MCF 10A (cell line): ENCODE results near the gene CDC45. TPM values are rescaled to one million over a fixed set of nuclear protein-coding genes. Genes with fewer than 3 reads are reported as not detected.
A peak's percentile ranks its signal among the peaks of the same experiment; 100 is the strongest.

Experiments used
- BruUV-seq: library from RNA; stranded (reverse); fragments of 400-500 nt; replicated peaks from 2 replicates; lab custom pipeline; 2021; lab: Mats Ljungman, UMichigan
- CTCF ChIA-PET: fragments of 300-600 bp; sonication (Branson Sonifier 250); formaldehyde crosslinking; extraction: SDS; loops from one replicate; lab custom pipeline; 2021; ENCODE audit warnings: antibody characterized with exemption, inconsistent platforms; lab: Yijun Ruan, JAX
- POLR2A ChIA-PET: fragments of 300-600, 350-650 bp; sonication (Branson Sonifier 250); formaldehyde crosslinking; extraction: SDS; loops from one replicate; lab custom pipeline; 2020; ENCODE audit warnings: antibody characterized with exemption, inconsistent platforms; lab: Yijun Ruan, JAX
- DNase-seq: peaks from one replicate; pipeline ENCODE4 v3.0.0-alpha.2; 2018; ENCODE audit not compliant: unreplicated experiment
- H3K27ac Mint-ChIP-seq: one replicate; pipeline ENCODE4 v1.8.0; 2022; ENCODE audit warnings: mild to moderate bottlenecking, low read depth, mixed read lengths; ENCODE audit not compliant: unreplicated experiment
- H3K27me3 Mint-ChIP-seq: one replicate; pipeline ENCODE4 v1.8.0; 2022; ENCODE audit warnings: mixed read lengths; ENCODE audit not compliant: insufficient read depth, unreplicated experiment
- H3K36me3 Mint-ChIP-seq: one replicate; pipeline ENCODE4 v1.8.0; 2022; ENCODE audit warnings: mild to moderate bottlenecking, moderate library complexity, mixed read lengths; ENCODE audit not compliant: insufficient read depth, unreplicated experiment
- H3K4me1 Mint-ChIP-seq: one replicate; pipeline ENCODE4 v1.8.0; 2022; ENCODE audit warnings: mixed read lengths; ENCODE audit not compliant: insufficient read depth, unreplicated experiment
- H3K4me3 Mint-ChIP-seq: one replicate; pipeline ENCODE4 v1.8.0; 2022; ENCODE audit warnings: mild to moderate bottlenecking, moderate library complexity, mixed read lengths; ENCODE audit not compliant: unreplicated experiment
- H3K9me3 Mint-ChIP-seq: one replicate; pipeline ENCODE4 v1.8.0; 2022; ENCODE audit warnings: mixed read lengths; ENCODE audit not compliant: unreplicated experiment
- CTCF ChIP-seq: fragments of 200-600 bp; IDR thresholded peaks from one replicate; pipeline ENCODE4 v1.8.0; 2022; ENCODE audit warnings: antibody characterized with exemption, mild to moderate bottlenecking; ENCODE audit not compliant: unreplicated experiment
- intact Hi-C: fragments of 100-400 bp; cut with micrococcal nuclease; formaldehyde crosslinking; loops from 2 replicates; pipeline ENCODE4 v1.14.1; 2022
- total RNA-seq: library from RNA; stranded (reverse); gene quantifications from 2 replicates; pipeline ENCODE4 v1.2.3, GENCODE V29; 2022

The CDC45 gene
- total RNA-seq, 1 experiment from 2014 or later: 18.6 TPM

GRCh38 chr22:19431649-19432132 is 48.0 kb upstream of the CDC45 start, which contains the start of gene HIRA:
Gene HIRA, minus strand, starts transcription at chr22:19431733. Its CDS starts 257 bp downstream, at chr22:19431476.
- Mint-ChIP-seq H3K9me3 (no peaks in the 10 kb centered on the region), H3K4me3 (peak within 1 kb of the TSS; percentile 86)

GRCh38 chr22:19432133-19432851 is 47.4 kb upstream of the CDC45 start, which contains the start of gene MRPL40:
Gene MRPL40, plus strand, starts transcription at chr22:19432545. Its CDS starts 10 bp downstream, at chr22:19432555.
- DNase-seq: peak; percentile 94
- Mint-ChIP-seq H3K27me3 (no peaks in the 10 kb centered on the region), H3K27ac (peak within 1 kb of the TSS; percentile 91), H3K36me3 (peaks cover 29% of the 10 kb centered on the region), H3K4me1 (peaks cover 11% of the 10 kb centered on the region), H3K4me3 (peak within 1 kb of the TSS; percentile 86), H3K9me3 (no peaks in the 10 kb centered on the region)
- no TSS peak for BruUV-seq
- no peak for TF ChIP-seq CTCF
- CTCF ChIA-PET: interaction anchor here (0.7 to 1.3 kb wide), 3 partner anchors 124 to 200 kb away, joined by 3 to 5 read pairs (median 3); no protein-coding TSS in a partner anchor
- POLR2A ChIA-PET: interaction anchor here (0.6 to 5.7 kb wide), 21 partner anchors 9 to 647 kb away, joined by 3 to 127 read pairs (median 4); partner anchors contain the start of genes C22orf39, CDC45, CLTCL1 and DGCR2
- intact Hi-C loops: loop anchor here (1.0 to 5.0 kb wide), 2 partner anchors 15 to 200 kb away; partner anchors contain the start of gene C22orf39

More at GRCh38 chr22:19431649-19432132, 48.0 kb upstream of the CDC45 start, which contains the start of gene HIRA:
- CTCF ChIA-PET: interaction anchor here (0.7 to 0.9 kb wide), 2 partner anchors 123 to 195 kb away, joined by 3 read pairs; no protein-coding TSS in a partner anchor
- peaks cover 16% of the 10 kb centered on the region for H3K4me1 Mint-ChIP-seq
- no peaks in the 10 kb centered on the region for H3K27me3 Mint-ChIP-seq
- no peak for TF ChIP-seq CTCF
- peak within 1 kb of the TSS; percentile 91 for H3K27ac Mint-ChIP-seq
- intact Hi-C loops: loop anchor here (1.0 to 5.0 kb wide), 3 partner anchors 16 to 252 kb away; partner anchors contain the start of gene C22orf39
- DNase-seq: peak; percentile 74
- peaks cover 32% of the 10 kb centered on the region for H3K36me3 Mint-ChIP-seq
- BruUV-seq: no TSS peak
- POLR2A ChIA-PET: interaction anchor here (0.5 to 5.7 kb wide), 24 partner anchors 9 to 648 kb away, joined by 3 to 127 read pairs (median 4); partner anchors contain the start of genes C22orf39, CDC45, CLTCL1 and DGCR2

- no TSS peak for BruUV-seq
- no peak for DNase-seq
- ChIA-PET POLR2A (interaction anchor here (0.6 to 5.7 kb wide), 5 partner anchors 11 to 313 kb away, joined by 3 to 127 read pairs (median 7); partner anchors contain the start of genes C22orf39, CDC45, DGCR2 and UFD1), CTCF (interaction anchor here (1.2 kb wide), 1 partner anchor 42 kb away, joined by 3 read pairs; no protein-coding TSS in a partner anchor)
- Mint-ChIP-seq H3K4me3 (peak overlapping the region; percentile 86), H3K27ac (no peak overlapping the region), H3K27me3 (no peaks in the 10 kb centered on the region), H3K9me3 (no peaks in the 10 kb centered on the region), H3K4me1 (peaks cover 10% of the 10 kb centered on the region), H3K36me3 (peaks cover 35% of the 10 kb centered on the region)
- intact Hi-C loops: loop anchor here (5.0 kb wide), 1 partner anchor 198 kb away; no protein-coding TSS in a partner anchor
- no peak for TF ChIP-seq CTCF
These were observed 45.3 kb upstream of the CDC45 start for GRCh38 chr22:19434401-19434800.
